Keratinocyte (primary cell): ENCODE data around the gene CASP6. TPM values are rescaled to one million over a fixed set of nuclear protein-coding genes. Genes with fewer than 3 reads are reported as not detected.

Experiments used
- DNase-seq: peaks from one replicate; pipeline ENCODE4 v3.0.0-alpha.2; 2011; ENCODE audit warnings: low read depth, missing footprints, low spot score
- FAIRE-seq: peaks from 2 replicates; lab custom pipeline; 2011; peaks lifted over from hg19 to GRCh38; lab: Jason Lieb, UNC
- H2AFZ ChIP-seq: 2 replicates; pipeline ENCODE4 v1.6.0; 2012; ENCODE audit warnings: low read length, control low read depth, inconsistent platforms; ENCODE audit not compliant: control insufficient read depth
- H3K27ac ChIP-seq: 2 replicates; pipeline ENCODE4 v1.5.1; 2011; ENCODE audit warnings: low read length; ENCODE audit not compliant: control insufficient read depth, insufficient read depth
- H3K27me3 ChIP-seq: 3 replicates; pipeline ENCODE4 v1.6.0; 2011; ENCODE audit warnings: low read length; ENCODE audit not compliant: control insufficient read depth, insufficient read depth; ENCODE audit errors: extremely low read depth
- H3K36me3 ChIP-seq, 2 experiments: 2 replicates in 1 of 2; 3 replicates in 1 of 2; pipeline ENCODE4 v1.5.1; 2011; ENCODE audit warnings: low read length in 2 of 2, mild to moderate bottlenecking in 1 of 2; ENCODE audit not compliant: control insufficient read depth in 2 of 2, insufficient read depth in 2 of 2; ENCODE audit errors: extremely low read depth in 1 of 2
- H3K4me1 ChIP-seq: 3 replicates; pipeline ENCODE4 v1.5.1; 2011; ENCODE audit warnings: low read length; ENCODE audit not compliant: control insufficient read depth, insufficient read depth; ENCODE audit errors: extremely low read depth
- H3K4me2 ChIP-seq: 3 replicates; pipeline ENCODE4 v1.6.0; 2011; ENCODE audit warnings: low read depth, low read length; ENCODE audit not compliant: control insufficient read depth, insufficient read depth; ENCODE audit errors: extremely low read depth
- H3K4me3 ChIP-seq, 3 experiments: fragments of 200-600 bp in 1 of 3; sonication (generic) in 1 of 3; 2 replicates in 2 of 3; 3 replicates in 1 of 3; pipeline ENCODE4 v1.5.1; 2011 to 2016; ENCODE audit warnings: low read length in 3 of 3, mild to moderate bottlenecking in 3 of 3, control low read depth in 2 of 3, inconsistent platforms in 1 of 3, low read depth in 1 of 3, mixed read lengths in 1 of 3, mixed run types in 1 of 3, moderate library complexity in 1 of 3; ENCODE audit not compliant: control insufficient read depth in 2 of 3, insufficient read depth in 2 of 3; ENCODE audit errors: extremely low read depth in 1 of 3
- H3K79me2 ChIP-seq: 2 replicates; pipeline ENCODE4 v1.6.0; 2012; ENCODE audit warnings: low read length; ENCODE audit not compliant: control insufficient read depth, insufficient read depth
- H3K9ac ChIP-seq: 3 replicates; pipeline ENCODE4 v1.6.0; 2011; ENCODE audit warnings: low read length; ENCODE audit not compliant: control insufficient read depth, insufficient read depth; ENCODE audit errors: extremely low read depth
- H3K9me1 ChIP-seq: 3 replicates; pipeline ENCODE4 v1.6.0; 2011; ENCODE audit warnings: low read length; ENCODE audit not compliant: control insufficient read depth, insufficient read depth; ENCODE audit errors: extremely low read depth
- H3K9me3 ChIP-seq: 2 replicates; pipeline ENCODE4 v1.5.1; 2012; ENCODE audit warnings: low read depth, low read length; ENCODE audit not compliant: control insufficient read depth
- H4K20me1 ChIP-seq: 3 replicates; pipeline ENCODE4 v1.6.0; 2011; ENCODE audit warnings: low read length; ENCODE audit not compliant: control insufficient read depth, insufficient read depth; ENCODE audit errors: extremely low read depth
- CTCF ChIP-seq, 3 experiments: IDR thresholded peaks in 1 of 3; conservative IDR thresholded peaks in 1 of 3; optimal IDR thresholded peaks in 1 of 3; 2 replicates in 2 of 3; 3 replicates in 1 of 3; pipeline versions ENCODE3 to v1.5.1; 2011; ENCODE audit warnings: low read length in 3 of 3, mild to moderate bottlenecking in 3 of 3, moderate library complexity in 2 of 3, control low read depth in 1 of 3, inconsistent platforms in 1 of 3; ENCODE audit not compliant: insufficient read depth in 2 of 3; ENCODE audit errors: extremely low read depth in 1 of 3
- EZH2 ChIP-seq: IDR thresholded peaks from one replicate; pipeline ENCODE4 v1.6.1; 2012; ENCODE audit warnings: inconsistent platforms, mild to moderate bottlenecking, low read length, moderate library complexity
- dilution Hi-C: fragments of 300-500 bp; cut with MboI; formaldehyde crosslinking; loops from one replicate; pipeline ENCODE4 v1.7.0; 2020; ENCODE audit warnings: low sequenced_read_pairs; ENCODE audit not compliant: extremely low pct_ligation_motif_present
- polyA plus RNA-seq, 5 experiments: library from polyadenylated mRNA; depleted of rRNA in 3 of 5; stranded (reverse) in 3 of 5; stranded (forward) in 1 of 5; unstranded in 1 of 5; fragments of >200 nt; gene quantifications; 1 replicate in 1 of 5; 2 replicates in 3 of 5; 3 replicates in 1 of 5; pipeline versions ENCODE4 v1.2.1 to v1.2.3, GENCODE V29; 2011 to 2012; ENCODE audit warnings: missing spikeins in 2 of 5, low read depth in 1 of 5, low replicate concordance in 1 of 5

CASP6 gene
- polyA plus RNA-seq, 1 donor (not counting 4 experiments of a cell fraction or from before 2014, with no cell fraction given), result 52.0 TPM

GRCh38 chr4:109723110-109723509, 19.9 kb upstream of the CASP6 start:
- DNase-seq, result no peak
- no peak for FAIRE-seq
- Histone ChIP-seq H3K4me1 (peaks cover 7% of the 10 kb centered on the region), H3K36me3 (peaks cover 0 to 10% of the 10 kb centered on the region in 2 experiments), H2AFZ (no peak overlapping the region), H3K9me1 (no peaks in the 10 kb centered on the region), H3K79me2 (peaks cover 38% of the 10 kb centered on the region), H3K27ac (no peak overlapping the region), H3K9me3 (no peaks in the 10 kb centered on the region), H3K27me3 (no peaks in the 10 kb centered on the region), H4K20me1 (no peaks in the 10 kb centered on the region), H3K4me2 (no peak overlapping the region), H3K9ac (no peak overlapping the region), H3K4me3 (no peak overlapping the region)
- no peak for TF ChIP-seq CTCF (optimal IDR thresholded peaks at IDR 0.05 in 1 of 3, IDR thresholded peaks at IDR 0.05 in 1 of 3, conservative IDR thresholded peaks at IDR 0.05 in 1 of 3; ENCODE audit: extremely low read depth in 1 of 3, insufficient read depth in 2 of 3, low read length in 3 of 3)
- TF ChIP-seq EZH2, result no peak
- dilution Hi-C loops, result no loop called here

- no peak overlapping the region for H3K9ac ChIP-seq
- H3K4me1 ChIP-seq, result no peaks in the 10 kb centered on the region
- H3K4me3 ChIP-seq, result no peak overlapping the region
- no peak overlapping the region for H3K4me2 ChIP-seq
- no peaks in the 10 kb centered on the region for H4K20me1 ChIP-seq
- no peak for DNase-seq
- H3K36me3 ChIP-seq, result peaks cover 0 to 10% of the 10 kb centered on the region in 2 experiments
- H3K27ac ChIP-seq, result no peak overlapping the region
- H3K27me3 ChIP-seq, result no peaks in the 10 kb centered on the region
- H3K9me1 ChIP-seq, result no peaks in the 10 kb centered on the region
- dilution Hi-C loops, result no loop called here
- H2AFZ ChIP-seq, result no peak overlapping the region
- TF ChIP-seq EZH2, result no peak
- no peak for TF ChIP-seq CTCF (optimal IDR thresholded peaks at IDR 0.05 in 1 of 3, IDR thresholded peaks at IDR 0.05 in 1 of 3, conservative IDR thresholded peaks at IDR 0.05 in 1 of 3; ENCODE audit: extremely low read depth in 1 of 3, insufficient read depth in 2 of 3, low read length in 3 of 3)
- no peaks in the 10 kb centered on the region for H3K9me3 ChIP-seq
- no peak for FAIRE-seq
- peaks cover 31% of the 10 kb centered on the region for H3K79me2 ChIP-seq
Measured at GRCh38 chr4:109722357-109722756, 19.1 kb upstream of the CASP6 start.
